ENCODE measurements around the gene FER1L5. TPM values are rescaled to one million over a fixed set of nuclear protein-coding genes. Genes with fewer than 3 reads are reported as not detected.

Gene FER1L5
- total and polyA plus RNA-seq, 9 of the 15 experiments (the other 6 are each of a cell fraction or from before 2014, with no cell fraction given), result 0.01 TPM; not detected in 6

- TF ChIP-seq MBD1 (CRISPR knock-in tag; IDR thresholded peaks at IDR 0.05), result no peak
- peak; percentile 79; the same call in 1 of the 2 replicates for TF ChIP-seq GTF2F1 (IDR thresholded peaks at IDR 0.05; ENCODE audit: low read depth, low read length)
- no peak for TF ChIP-seq NFE2L1 (tag; IDR thresholded peaks at IDR 0.05; ENCODE audit: borderline replicate concordance, low read depth)
- no peak for TF ChIP-seq TRIM25 (IDR thresholded peaks at IDR 0.05; ENCODE audit: borderline replicate concordance)
- no peak for TF ChIP-seq JUNB (CRISPR knock-in tag; conservative IDR thresholded peaks at IDR 0.05)
- no peak for TF ChIP-seq STAT5B (CRISPR knock-in tag; IDR thresholded peaks at IDR 0.05)
- TF ChIP-seq DPF2 (IDR thresholded peaks at IDR 0.05), result peak; percentile 47; the same call in 1 of the 2 replicates
- 0 out of 2 replicates have a peak, but pooled peaks have one; percentile 42 for TF ChIP-seq CGGBP1 (CRISPR knock-in tag; IDR thresholded peaks at IDR 0.05)
- TF ChIP-seq TAF1 (IDR thresholded peaks at IDR 0.05; ENCODE audit: control insufficient read depth, extremely low read depth, insufficient read depth, low read length, severe bottlenecking), result peak; percentile 82
- TF ChIP-seq SP2 (IDR thresholded peaks at IDR 0.05; ENCODE audit: extremely low read depth, low read depth, low read length, poor library complexity, severe bottlenecking), result no peak
- 0 out of 2 replicates have a peak, but pooled peaks have one; percentile 7 for TF ChIP-seq MAFG (tag; conservative IDR thresholded peaks at IDR 0.05)
- no peak for TF ChIP-seq ATF3 (IDR thresholded peaks at IDR 0.05)
- 0 out of 2 replicates have a peak, but pooled peaks have one; percentile 22 for TF ChIP-seq ATF3 (CRISPR knock-in tag; conservative IDR thresholded peaks at IDR 0.05)
- 0 out of 2 replicates have a peak, but pooled peaks have one; percentile 37 for TF ChIP-seq NR2C1 (IDR thresholded peaks at IDR 0.05)
- TF ChIP-seq NR2C1 (tag; IDR thresholded peaks at IDR 0.05), result peak; percentile 22; the same call in 1 of the 2 replicates
- peak; percentile 93 for TF ChIP-seq GATAD2B (IDR thresholded peaks at IDR 0.05; ENCODE audit: borderline replicate concordance)
- peak in 1 of 2 experiments; percentile 97; a peak in 2 of 3 replicates for TF ChIP-seq CBX3 (IDR thresholded peaks at IDR 0.05; ENCODE audit: borderline replicate concordance in 1 of 2, low read length in 2 of 2)
- no peak for TF ChIP-seq PHB (CRISPR knock-in tag; IDR thresholded peaks at IDR 0.05)
Observed at GRCh38 chr2:96638144-96639121, 4.1 kb upstream of the FER1L5 start, which contains the start of gene KANSL3 (continued).
